GM23248 (cell line): ENCODE data around the gene GPER1. TPM values are rescaled to one million over a fixed set of nuclear protein-coding genes. Genes with fewer than 3 reads are reported as not detected.
"Not testable (repeated sequence)": the region's sequence is repeated elsewhere in the genome, so short reads cannot be mapped to it uniquely, and the experiment has no call there.

Experiments
- DNase-seq: peaks from one replicate; pipeline ENCODE4 v3.0.0-alpha.2; 2015
- H2AFZ ChIP-seq: fragments of 200-600 bp; sonication (generic); 2 replicates; pipeline ENCODE4 v1.6.1; 2016; ENCODE audit warnings: antibody characterized with exemption
- H3F3A ChIP-seq: fragments of 200-600 bp; sonication (generic); 2 replicates; pipeline ENCODE4 v1.6.1; 2016; ENCODE audit warnings: mild to moderate bottlenecking, antibody characterized with exemption, mixed run types; ENCODE audit not compliant: insufficient read depth
- H3K27ac ChIP-seq: fragments of 200-600 bp; sonication (generic); 2 replicates; pipeline ENCODE4 v1.5.1; 2016; ENCODE audit warnings: mild to moderate bottlenecking
- H3K27me3 ChIP-seq: fragments of 200-600 bp; sonication (generic); replicated peaks from 2 replicates; pipeline ENCODE4 v1.6.1; 2016; ENCODE audit warnings: mild to moderate bottlenecking; ENCODE audit not compliant: insufficient read depth
- H3K36me3 ChIP-seq: fragments of 200-600 bp; sonication (generic); 2 replicates; pipeline ENCODE4 v1.6.1; 2016; ENCODE audit warnings: low read depth, mild to moderate bottlenecking
- H3K4me1 ChIP-seq: fragments of 200-600 bp; sonication (generic); 2 replicates; pipeline ENCODE4 v1.6.1; 2016; ENCODE audit warnings: mild to moderate bottlenecking; ENCODE audit not compliant: insufficient read depth
- H3K4me2 ChIP-seq: fragments of 200-600 bp; sonication (generic); one replicate; pipeline ENCODE4 v1.6.1; 2016; ENCODE audit warnings: mild to moderate bottlenecking; ENCODE audit not compliant: unreplicated experiment
- H3K4me3 ChIP-seq: fragments of 200-600 bp; sonication (generic); 2 replicates; pipeline ENCODE4 v1.5.1; 2016; ENCODE audit warnings: mild to moderate bottlenecking
- H3K79me2 ChIP-seq: fragments of 200-600 bp; sonication (generic); 2 replicates; pipeline ENCODE4 v1.6.1; 2016; ENCODE audit warnings: mild to moderate bottlenecking; ENCODE audit not compliant: insufficient read depth
- H3K9ac ChIP-seq: fragments of 200-600 bp; sonication (generic); 2 replicates; pipeline ENCODE4 v1.6.1; 2016; ENCODE audit warnings: mild to moderate bottlenecking
- H3K9me2 ChIP-seq: fragments of 200-600 bp; sonication (generic); 2 replicates; pipeline ENCODE4 v1.6.1; 2016; ENCODE audit warnings: mixed run types, mild to moderate bottlenecking, moderate library complexity; ENCODE audit not compliant: insufficient read depth
- H3K9me3 ChIP-seq: fragments of 200-600 bp; sonication (generic); one replicate; pipeline ENCODE4 v1.6.1; 2017; ENCODE audit warnings: low read depth
- H4K20me1 ChIP-seq: fragments of 200-600 bp; sonication (generic); 2 replicates; pipeline ENCODE4 v1.6.0; 2016; ENCODE audit not compliant: insufficient read depth
- EZH2 ChIP-seq: fragments of 200-600 bp; sonication (generic); IDR thresholded peaks from 2 replicates; pipeline ENCODE4 v1.6.1; 2018; ENCODE audit warnings: antibody characterized with exemption, mild to moderate bottlenecking; ENCODE audit not compliant: insufficient read depth, poor library complexity, severe bottlenecking
- EZH2phosphoT487 ChIP-seq: fragments of 200-600 bp; sonication (generic); IDR thresholded peaks from 2 replicates; pipeline ENCODE4 v1.6.1; 2018; ENCODE audit warnings: antibody characterized with exemption, moderate library complexity, mild to moderate bottlenecking, low read depth; ENCODE audit not compliant: insufficient read depth
- WGBS, 2 experiments: methylation state at CpG; one replicate each; pipeline ENCODE4 v1.1.6; 2015 to 2017; ENCODE audit warnings: low lambda C conversion rate in 2 of 2, low coverage in 1 of 2; ENCODE audit errors: missing lambda C conversion rate in 2 of 2; 5-methylcytosine and 5-hydroxymethylcytosine counted together
- in situ Hi-C: fragments of 300-500 bp; cut with MboI; formaldehyde crosslinking; loops from 2 replicates; pipeline ENCODE4 v1.15.0; 2020
- polyA plus RNA-seq: library from polyadenylated mRNA; unstranded; fragments of >200 nt; fragmentation: Nextera tagmentation; extraction: Ambion mirVana; gene quantifications from 2 replicates; pipeline ENCODE4 v1.2.1, GENCODE V29; 2016
- total RNA-seq: library from RNA; depleted of rRNA; stranded (reverse); fragments of >200 nt; shearing (Covaris generic); gene quantifications from 2 replicates; pipeline ENCODE4 v1.2.3, GENCODE V29; 2014

Gene GPER1
- total and polyA plus RNA-seq, 2 experiments from 2014 or later = 5.6 to 6.7 TPM

GRCh38 chr7:1070544-1071011, 17.3 kb upstream of the GPER1 start:
- Histone ChIP-seq H3K79me2 (no peaks in the 10 kb centered on the region), H4K20me1 (no peaks in the 10 kb centered on the region), H3K4me2 (no peak overlapping the region), H3K27ac (no peak overlapping the region), H3K9ac (no peak overlapping the region), H3K4me1 (no peaks in the 10 kb centered on the region), H3F3A (no peaks in the 10 kb centered on the region; the same call in 1 of the 2 replicates), H3K9me2 (no peaks in the 10 kb centered on the region), H3K27me3 (no peaks in the 10 kb centered on the region), H2AFZ (no peak overlapping the region), H3K9me3 (no peaks in the 10 kb centered on the region), H3K4me3 (no peak overlapping the region), H3K36me3 (no peaks in the 10 kb centered on the region)
- TF ChIP-seq EZH2 (no peak), EZH2phosphoT487 (no peak)
- 93% methylated on average over 41 to 42 of the region's 42 CpGs for WGBS, 2 experiments
- no peak for DNase-seq
- in situ Hi-C loops = no loop called here

- no peak overlapping the region for H2AFZ ChIP-seq
- TF ChIP-seq EZH2 (no peak), EZH2phosphoT487 (no peak)
- WGBS, 2 experiments = 89% methylated on average over 18 to 19 of the region's 19 CpGs
- no peaks in the 10 kb centered on the region for H3K9me2 ChIP-seq
- in situ Hi-C loops = no loop called here
- no peak for DNase-seq
- H3K4me1 ChIP-seq = no peaks in the 10 kb centered on the region
- H3K4me2 ChIP-seq = no peak overlapping the region
- H3K36me3 ChIP-seq = no peaks in the 10 kb centered on the region
- no peak overlapping the region for H3K4me3 ChIP-seq
- H4K20me1 ChIP-seq = no peaks in the 10 kb centered on the region
- H3F3A ChIP-seq = no peaks in the 10 kb centered on the region; the same call in 1 of the 2 replicates
- H3K9ac ChIP-seq = no peak overlapping the region
- H3K79me2 ChIP-seq = no peaks in the 10 kb centered on the region
- no peaks in the 10 kb centered on the region for H3K9me3 ChIP-seq
- H3K27ac ChIP-seq = no peak overlapping the region
- H3K27me3 ChIP-seq = no peaks in the 10 kb centered on the region
Measured at GRCh38 chr7:1071731-1072254, 16.1 kb upstream of the GPER1 start.

DNA sequence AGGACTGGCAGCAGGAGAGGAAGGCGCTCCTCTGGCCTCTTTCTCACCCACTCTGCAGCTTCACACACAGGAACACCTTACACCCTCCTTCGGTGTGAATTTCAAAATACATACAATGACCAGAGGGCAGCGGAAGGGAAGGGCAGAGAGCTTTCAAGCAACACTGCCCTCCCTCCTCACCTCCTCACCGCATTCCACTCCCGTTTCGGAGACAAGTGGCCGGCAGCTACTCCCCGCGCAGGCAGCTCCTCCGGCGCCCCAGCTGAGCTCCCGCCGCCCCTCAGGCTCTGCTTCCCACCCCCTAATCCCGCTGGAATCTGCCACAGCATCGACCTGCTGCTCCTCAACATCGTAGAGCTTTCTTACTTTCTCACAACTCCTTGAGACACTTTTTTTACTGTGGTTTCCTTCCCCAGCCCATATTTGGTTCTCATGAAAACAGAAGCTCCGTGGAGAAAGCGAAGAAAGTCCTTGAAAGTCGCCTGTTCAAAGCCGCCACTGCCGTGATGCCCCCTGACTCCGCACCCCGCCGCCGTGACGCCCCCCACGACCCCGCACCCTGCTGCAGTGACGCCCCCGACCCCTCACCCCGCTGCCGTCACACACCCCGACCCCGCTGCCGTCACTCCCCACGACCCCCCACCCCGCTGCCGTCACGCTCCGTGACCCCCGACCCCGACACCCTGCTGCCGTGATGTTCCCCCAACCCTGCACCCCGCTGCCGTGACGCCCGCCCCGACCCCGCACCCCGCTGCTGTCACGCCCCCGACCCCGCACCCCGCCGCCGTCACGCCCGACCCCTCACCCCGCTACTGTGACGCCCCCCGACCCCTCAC, 14.6 kb upstream of the GPER1 start:
- no peaks in the 10 kb centered on the region for H3K4me1 ChIP-seq
- H3K9me2 ChIP-seq = no peaks in the 10 kb centered on the region
- no peaks in the 10 kb centered on the region for H3K27me3 ChIP-seq
- no peaks in the 10 kb centered on the region for H3K79me2 ChIP-seq
- no peaks in the 10 kb centered on the region for H3K9me3 ChIP-seq
- TF ChIP-seq EZH2 = no peak
- TF ChIP-seq EZH2phosphoT487 = no peak
- 84 to 90% methylated on average over 11 to 61 of the region's 61 CpGs for WGBS, 2 experiments
- no peak overlapping the region for H3K27ac ChIP-seq
- in situ Hi-C loops = no loop called here
- H3K4me2 ChIP-seq = no peak overlapping the region
- no peak overlapping the region for H3K9ac ChIP-seq
- H3K36me3 ChIP-seq = no peaks in the 10 kb centered on the region
- no peak for DNase-seq
- no peak overlapping the region for H3K4me3 ChIP-seq
- H3F3A ChIP-seq = no peaks in the 10 kb centered on the region; the same call in 1 of the 2 replicates
- no peak overlapping the region for H2AFZ ChIP-seq
- no peaks in the 10 kb centered on the region for H4K20me1 ChIP-seq

GRCh38 chr7:1074018-1074417, 13.9 kb upstream of the GPER1 start:
- H3K27ac ChIP-seq, H3K9me3 ChIP-seq, H3F3A ChIP-seq, H3K79me2 ChIP-seq, H3K4me3 ChIP-seq, H3K27me3 ChIP-seq, H3K9me2 ChIP-seq, in situ Hi-C loops, H3K36me3 ChIP-seq, H4K20me1 ChIP-seq, DNase-seq, H3K9ac ChIP-seq, H2AFZ ChIP-seq, H3K4me2 ChIP-seq, H3K4me1 ChIP-seq: not testable (repeated sequence)
- 88 to 90% methylated on average over 6 to 43 of the region's 43 CpGs for WGBS, 2 experiments
